ENCODE data around the gene MAPK6. TPM values are rescaled to one million over a fixed set of nuclear protein-coding genes. Genes with fewer than 3 reads are reported as not detected.
A peak's percentile ranks its signal among the peaks of the same experiment; 100 is the strongest.

The MAPK6 gene
- total and polyA plus RNA-seq, 11 donors, result 3.6 to 26.2 (median 17.5) TPM

DNA sequence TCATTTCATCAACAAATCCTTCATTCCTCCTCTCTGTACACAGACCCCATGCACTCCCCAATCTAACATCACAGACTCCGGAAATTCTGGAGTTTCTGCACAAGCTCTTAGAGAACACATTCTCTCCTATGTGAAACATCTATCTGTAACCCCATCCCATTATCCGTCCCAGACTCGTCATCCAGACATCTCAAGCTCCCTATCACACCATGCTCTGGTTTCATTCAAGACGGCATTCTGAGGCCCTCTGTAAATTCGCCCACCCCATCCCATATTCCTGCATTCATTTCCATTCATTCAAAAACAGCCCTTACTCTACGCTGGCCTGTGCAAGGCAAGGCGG lies 48.0 kb upstream of the MAPK6 start:
- TF ChIP-seq CTCF (IDR thresholded peaks at IDR 0.05) (no peak), POLR2A (IDR thresholded peaks at IDR 0.05) (no peak)
- DNase-seq (no peak), ATAC-seq (peak in 1 of 4 donors; percentile 2)
- WGBS, 4 donors, result 1 to 2% (median 1%) methylated on average over 7 of the region's 7 CpGs
- intact Hi-C loops (cut with DNase I), result loop anchor here in 4 of 10 donors (1.0 to 10.0 kb wide), 4 partner anchors 46 to 174 kb away; partner anchors contain the start of gene MAPK6 (in 2 of the 4)
- Histone ChIP-seq H3K4me3 (peak overlapping the region; percentile 71 to 96 (median 90)), H3K27me3 (no peaks in the 10 kb centered on the region), H3K4me1 (peaks cover 0 to 24% (median 12%) of the 10 kb centered on the region in 12 donors), H3K9me3 (peaks cover 0 to 27% (median 15%) of the 10 kb centered on the region in 12 donors), H3K36me3 (peaks cover 0 to 7% (median 0%) of the 10 kb centered on the region in 9 donors), H3K27ac (peak overlapping the region; percentile 83 to 97 (median 92))

GRCh38 chr15:51971375-51972133 lies 47.5 kb upstream of the MAPK6 start, which contains the start of gene LEO1:
TSS of gene LEO1 (minus strand) at chr15:51971778. CDS start at chr15:51971745, 33 bp downstream.
- ATAC-seq, result peak; percentile 90 to 98 (median 98)
- Histone ChIP-seq H3K36me3 (peaks cover 0 to 7% (median 0%) of the 10 kb centered on the region in 9 donors), H3K27ac (peak within 1 kb of the TSS; percentile 83 to 97 (median 92)), H3K4me1 (peaks cover 0 to 24% (median 12%) of the 10 kb centered on the region in 12 donors), H3K27me3 (no peaks in the 10 kb centered on the region), H3K9me3 (peaks cover 0 to 22% (median 15%) of the 10 kb centered on the region in 12 donors), H3K4me3 (peak within 1 kb of the TSS; percentile 71 to 96 (median 90))
- peak; percentile 89 to 95 (median 93) for DNase-seq
- WGBS, 4 donors, result 0 to 1% (median 0%) methylated on average over 48 to 58 of the region's 58 CpGs
- TF ChIP-seq CTCF (IDR thresholded peaks at IDR 0.05), result peak in 9 of 12 donors; percentile 7 to 71 (median 37)
- peak in 1 of 2 donors; percentile 40 for TF ChIP-seq POLR2A (IDR thresholded peaks at IDR 0.05)
- intact Hi-C loops (cut with DNase I), result loop anchor here in 4 of 10 donors (1.0 to 10.0 kb wide), 4 partner anchors 46 to 173 kb away; partner anchors contain the start of gene MAPK6 (in 2 of the 4)

DNA sequence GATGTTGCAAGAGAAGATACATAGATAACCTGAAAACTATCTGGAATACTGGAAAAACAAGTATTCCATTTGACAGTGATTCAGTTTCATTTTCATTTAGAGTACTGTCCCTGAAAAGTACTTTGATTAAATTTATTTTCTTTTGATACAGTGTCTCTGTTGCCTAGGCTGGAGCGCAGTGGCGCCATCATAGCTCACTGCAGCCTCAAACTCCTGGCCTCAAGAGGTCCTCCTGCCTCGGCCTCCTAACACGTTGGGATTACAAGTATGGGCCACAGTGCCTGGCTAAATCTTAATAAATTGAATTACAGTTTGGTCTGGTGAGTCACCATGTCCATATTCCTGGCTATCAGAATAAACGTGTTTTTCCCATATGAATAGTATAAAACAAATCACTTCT lies 45.8 kb upstream of the MAPK6 start:
- Histone ChIP-seq H3K4me3 (no peak overlapping the region), H3K27ac (no peak overlapping the region), H3K9me3 (peaks cover 0 to 5% (median under 1%) of the 10 kb centered on the region in 12 donors), H3K4me1 (peaks cover 0 to 24% (median 12%) of the 10 kb centered on the region in 12 donors), H3K27me3 (no peaks in the 10 kb centered on the region), H3K36me3 (no peaks in the 10 kb centered on the region)
- intact Hi-C loops (cut with DNase I), result loop anchor here in 2 of 10 donors (5.0 to 10.0 kb wide), 2 partner anchors 44 to 172 kb away; partner anchors contain the start of gene MAPK6 (in 1 of the 2)
- no peak for ATAC-seq
- 83 to 97% (median 94%) methylated on average over 5 of the region's 5 CpGs for WGBS, 4 donors
- TF ChIP-seq CTCF (IDR thresholded peaks at IDR 0.05) (no peak), POLR2A (IDR thresholded peaks at IDR 0.05) (no peak)
- no peak for DNase-seq

GRCh38 chr15:51973775-51974174 lies 45.2 kb upstream of the MAPK6 start:
- no peaks in the 10 kb centered on the region for H3K36me3 ChIP-seq
- ATAC-seq (no peak), DNase-seq (no peak)
- peaks cover 0 to 24% (median 12%) of the 10 kb centered on the region in 12 donors for H3K4me1 ChIP-seq
- intact Hi-C loops (cut with DNase I), result loop anchor here in 2 of 10 donors (5.0 to 10.0 kb wide), 2 partner anchors 44 to 171 kb away; partner anchors contain the start of gene MAPK6 (in 1 of the 2)
- 93 to 97% (median 94%) methylated on average over 4 of the region's 4 CpGs for WGBS, 4 donors
- TF ChIP-seq POLR2A (IDR thresholded peaks at IDR 0.05), result no peak
- no peak for TF ChIP-seq CTCF (IDR thresholded peaks at IDR 0.05)
- H3K27ac ChIP-seq, result no peak overlapping the region
- no peaks in the 10 kb centered on the region for H3K9me3 ChIP-seq
- H3K4me3 ChIP-seq, result no peak overlapping the region
- H3K27me3 ChIP-seq, result no peaks in the 10 kb centered on the region
